Activated naive CD4-positive, alpha-beta T cell treated with anti-CD3 and anti-CD28 coated beads for 36 hours (primary cell): ENCODE data around the gene DTX1. TPM values are rescaled to one million over a fixed set of nuclear protein-coding genes. Genes with fewer than 3 reads are reported as not detected.
A peak's percentile ranks its signal among the peaks of the same experiment; 100 is the strongest.

Experiments
- CTCF ChIA-PET: fragments of 350-600 bp; sonication (Branson Sonifier 250); formaldehyde crosslinking; loops from one replicate; lab custom pipeline; 2021; ENCODE audit warnings: antibody characterized with exemption; lab: Charles Lee
- DNase-seq: peaks from one replicate; pipeline ENCODE4 v3.0.0-alpha.2; 2020
- H3K27ac Mint-ChIP-seq: one replicate; pipeline ENCODE4 v1.8.0; 2021; ENCODE audit warnings: mild to moderate bottlenecking, mixed read lengths
- H3K27me3 Mint-ChIP-seq: one replicate; pipeline ENCODE4 v1.8.0; 2021; ENCODE audit warnings: low read depth, mixed read lengths
- H3K36me3 Mint-ChIP-seq: one replicate; pipeline ENCODE4 v1.8.0; 2021; ENCODE audit warnings: low read depth, mixed read lengths
- H3K4me1 Mint-ChIP-seq: one replicate; pipeline ENCODE4 v1.8.0; 2021; ENCODE audit warnings: low read depth, mixed read lengths
- H3K4me3 Mint-ChIP-seq: one replicate; pipeline ENCODE4 v1.8.0; 2021; ENCODE audit warnings: mild to moderate bottlenecking, moderate library complexity, mixed read lengths
- H3K9me3 Mint-ChIP-seq: one replicate; pipeline ENCODE4 v1.8.0; 2021; ENCODE audit warnings: mixed read lengths
- intact Hi-C: fragments of 100-400 bp; cut with micrococcal nuclease; formaldehyde crosslinking; loops from one replicate; pipeline ENCODE4 v1.15.1; 2023
- total RNA-seq, 2 experiments: library from RNA; stranded (reverse); gene quantifications; one replicate each; pipeline ENCODE4 v1.2.3, GENCODE V29; 2021

DTX1 gene
- 10 to 100 TPM in 1 of 2 experiments, 1 to 10 TPM in 1; 8.3 to 10.7 TPM for total RNA-seq

- no peaks in the 10 kb centered on the region for H3K9me3 Mint-ChIP-seq
- peak; percentile 51 for DNase-seq
- intact Hi-C loops, result loop anchor here (2.0 kb wide), 1 partner anchor 42 kb away; no protein-coding TSS in a partner anchor
- no peaks in the 10 kb centered on the region for H3K27me3 Mint-ChIP-seq
- no peak within 1 kb of the TSS for H3K27ac Mint-ChIP-seq
- peak within 1 kb of the TSS; percentile 74 for H3K4me3 Mint-ChIP-seq
- peaks cover 28% of the 10 kb centered on the region for H3K4me1 Mint-ChIP-seq
- H3K36me3 Mint-ChIP-seq, result no peaks in the 10 kb centered on the region
- CTCF ChIA-PET, result interaction anchor here (0.8 to 1.7 kb wide), 3 partner anchors 36 to 118 kb away, joined by 4 to 5 read pairs (median 5); no protein-coding TSS in a partner anchor
These were observed at the start of gene DTX1 for GRCh38 chr12:113056631-113057488. Gene DTX1, plus strand, starts transcription at chr12:113056730. Its CDS starts 1,463 bp downstream, at chr12:113058193.

- H3K9me3 Mint-ChIP-seq, result peaks cover 11% of the 10 kb centered on the region
- CTCF ChIA-PET, result interaction anchor here (0.6 to 3.9 kb wide), 8 partner anchors 12 to 205 kb away, joined by 3 to 30 read pairs (median 3); no protein-coding TSS in a partner anchor
- no peak overlapping the region for H3K4me3 Mint-ChIP-seq
- peaks cover 73% of the 10 kb centered on the region for H3K36me3 Mint-ChIP-seq
- intact Hi-C loops, result no loop called here
- H3K27me3 Mint-ChIP-seq, result no peaks in the 10 kb centered on the region
- no peak overlapping the region for H3K27ac Mint-ChIP-seq
- H3K4me1 Mint-ChIP-seq, result no peaks in the 10 kb centered on the region
- DNase-seq, result no peak
These were observed 49.4 kb upstream of the DTX1 start for GRCh38 chr12:113007166-113007565.

GRCh38 chr12:113010701-113011100, 45.8 kb upstream of the DTX1 start:
- H3K27ac Mint-ChIP-seq, result no peak overlapping the region
- peaks cover 11% of the 10 kb centered on the region for H3K9me3 Mint-ChIP-seq
- H3K4me3 Mint-ChIP-seq, result no peak overlapping the region
- CTCF ChIA-PET, result interaction anchor here (0.6 to 1.8 kb wide), 2 partner anchors 17 to 173 kb away, joined by 3 to 9 read pairs; no protein-coding TSS in a partner anchor
- DNase-seq, result no peak
- H3K36me3 Mint-ChIP-seq, result peaks cover 56% of the 10 kb centered on the region
- intact Hi-C loops, result no loop called here
- no peaks in the 10 kb centered on the region for H3K4me1 Mint-ChIP-seq
- H3K27me3 Mint-ChIP-seq, result no peaks in the 10 kb centered on the region

GRCh38 chr12:113014565-113014964, 42.0 kb upstream of the DTX1 start:
- intact Hi-C loops, result no loop called here
- Mint-ChIP-seq H3K9me3 (peaks cover 11% of the 10 kb centered on the region), H3K27ac (no peak overlapping the region), H3K4me3 (no peak overlapping the region), H3K36me3 (peaks cover 25% of the 10 kb centered on the region), H3K4me1 (no peaks in the 10 kb centered on the region), H3K27me3 (no peaks in the 10 kb centered on the region)
- DNase-seq, result no peak
- CTCF ChIA-PET, result no interaction called here

GRCh38 chr12:113016796-113017195, 39.7 kb upstream of the DTX1 start:
- H3K4me3 Mint-ChIP-seq, result no peak overlapping the region
- CTCF ChIA-PET, result interaction anchor here (2.2 kb wide), 1 partner anchor 23 kb away, joined by 8 read pairs; no protein-coding TSS in a partner anchor
- intact Hi-C loops, result no loop called here
- no peaks in the 10 kb centered on the region for H3K4me1 Mint-ChIP-seq
- H3K9me3 Mint-ChIP-seq, result no peaks in the 10 kb centered on the region
- H3K27me3 Mint-ChIP-seq, result no peaks in the 10 kb centered on the region
- H3K36me3 Mint-ChIP-seq, result peaks cover 3% of the 10 kb centered on the region
- no peak overlapping the region for H3K27ac Mint-ChIP-seq
- DNase-seq, result no peak

GRCh38 chr12:113019025-113019424, 37.5 kb upstream of the DTX1 start:
- Mint-ChIP-seq H3K4me1 (peaks cover 7% of the 10 kb centered on the region), H3K36me3 (no peaks in the 10 kb centered on the region), H3K27me3 (no peaks in the 10 kb centered on the region), H3K4me3 (no peak overlapping the region), H3K27ac (no peak overlapping the region), H3K9me3 (no peaks in the 10 kb centered on the region)
- CTCF ChIA-PET, result interaction anchor here (1.1 to 1.2 kb wide), 2 partner anchors 10 to 11 kb away, joined by 3 to 8 read pairs; no protein-coding TSS in a partner anchor
- no peak for DNase-seq
- intact Hi-C loops, result no loop called here

- Mint-ChIP-seq H3K27ac (no peak overlapping the region), H3K9me3 (no peaks in the 10 kb centered on the region), H3K4me3 (no peak overlapping the region), H3K4me1 (peaks cover 7% of the 10 kb centered on the region), H3K36me3 (no peaks in the 10 kb centered on the region), H3K27me3 (no peaks in the 10 kb centered on the region)
- intact Hi-C loops, result no loop called here
- CTCF ChIA-PET, result interaction anchor here (0.6 to 1.8 kb wide), 3 partner anchors 17 to 28 kb away, joined by 4 to 9 read pairs (median 4); no protein-coding TSS in a partner anchor
- no peak for DNase-seq
These were observed 35.0 kb upstream of the DTX1 start for GRCh38 chr12:113021500-113021899.

GRCh38 chr12:113022563-113023297, 33.8 kb upstream of the DTX1 start:
- no peaks in the 10 kb centered on the region for H3K36me3 Mint-ChIP-seq
- no peak for DNase-seq
- H3K27me3 Mint-ChIP-seq, result no peaks in the 10 kb centered on the region
- no peaks in the 10 kb centered on the region for H3K9me3 Mint-ChIP-seq
- no peak overlapping the region for H3K4me3 Mint-ChIP-seq
- CTCF ChIA-PET, result interaction anchor here (0.9 to 2.0 kb wide), 2 partner anchors 30 to 122 kb away, joined by 5 to 9 read pairs; no protein-coding TSS in a partner anchor
- H3K4me1 Mint-ChIP-seq, result peaks cover 7% of the 10 kb centered on the region
- intact Hi-C loops, result no loop called here
- no peak overlapping the region for H3K27ac Mint-ChIP-seq

GRCh38 chr12:113027726-113028125, 28.8 kb upstream of the DTX1 start:
- peaks cover 2% of the 10 kb centered on the region for H3K27me3 Mint-ChIP-seq
- H3K4me1 Mint-ChIP-seq, result peaks cover 4% of the 10 kb centered on the region
- no peak overlapping the region for H3K4me3 Mint-ChIP-seq
- intact Hi-C loops, result no loop called here
- CTCF ChIA-PET, result no interaction called here
- H3K9me3 Mint-ChIP-seq, result no peaks in the 10 kb centered on the region
- DNase-seq, result no peak
- no peaks in the 10 kb centered on the region for H3K36me3 Mint-ChIP-seq
- no peak overlapping the region for H3K27ac Mint-ChIP-seq

- no peak overlapping the region for H3K27ac Mint-ChIP-seq
- CTCF ChIA-PET, result interaction anchor here (0.6 to 1.5 kb wide), 5 partner anchors 12 to 130 kb away, joined by 3 to 15 read pairs (median 5); no protein-coding TSS in a partner anchor
- no peaks in the 10 kb centered on the region for H3K9me3 Mint-ChIP-seq
- no peaks in the 10 kb centered on the region for H3K36me3 Mint-ChIP-seq
- DNase-seq, result peak; percentile 14
- H3K4me3 Mint-ChIP-seq, result no peak overlapping the region
- intact Hi-C loops, result loop anchor here (1.0 kb wide), 2 partner anchors 38 to 131 kb away; no protein-coding TSS in a partner anchor
- H3K4me1 Mint-ChIP-seq, result no peaks in the 10 kb centered on the region
- H3K27me3 Mint-ChIP-seq, result peaks cover 5% of the 10 kb centered on the region
These were observed 25.5 kb upstream of the DTX1 start for GRCh38 chr12:113030875-113031525.

GRCh38 chr12:113039911-113040445, 16.6 kb upstream of the DTX1 start:
- Mint-ChIP-seq H3K4me1 (no peaks in the 10 kb centered on the region), H3K36me3 (no peaks in the 10 kb centered on the region), H3K9me3 (no peaks in the 10 kb centered on the region), H3K27ac (no peak overlapping the region), H3K27me3 (no peaks in the 10 kb centered on the region), H3K4me3 (no peak overlapping the region)
- intact Hi-C loops, result no loop called here
- DNase-seq, result no peak
- CTCF ChIA-PET, result interaction anchor here (1.4 to 1.6 kb wide), 4 partner anchors 47 to 139 kb away, joined by 3 to 6 read pairs (median 4); no protein-coding TSS in a partner anchor
